Left ventricle myocardium inferior (tissue), 1 donor: ENCODE data around the gene SRCAP. TPM values are rescaled to one million over a fixed set of nuclear protein-coding genes. Genes with fewer than 3 reads are reported as not detected.
A peak's percentile ranks its signal among the peaks of the same experiment; 100 is the strongest.

Experiments used
- DNase-seq: peaks from one replicate; pipeline ENCODE4 v3.0.0-alpha.2; 2020
- H3K27ac ChIP-seq: fragments of 200-600 bp; replicated peaks from 2 replicates; pipeline ENCODE4 v1.8.0; 2021
- H3K27me3 ChIP-seq: fragments of 200-600 bp; 2 replicates; pipeline ENCODE4 v1.8.0; 2021; ENCODE audit warnings: low read depth
- H3K36me3 ChIP-seq: fragments of 200-600 bp; 2 replicates; pipeline ENCODE4 v1.8.0; 2021
- H3K4me1 ChIP-seq: fragments of 200-600 bp; 2 replicates; pipeline ENCODE4 v1.8.0; 2021
- H3K4me3 ChIP-seq: fragments of 200-600 bp; 2 replicates; pipeline ENCODE4 v1.8.0; 2021; ENCODE audit warnings: mild to moderate bottlenecking, moderate library complexity
- H3K9me3 ChIP-seq: fragments of 200-600 bp; replicated peaks from 2 replicates; pipeline ENCODE4 v1.8.0; 2021
- intact Hi-C: fragments of 100-400 bp; cut with micrococcal nuclease; formaldehyde crosslinking; loops from one replicate; pipeline ENCODE4 v1.11.0; 2022
- total RNA-seq: library from RNA; stranded (reverse); fragmentation: NEBNext Ultra II Directional; extraction: Animal tissue kit (Norgen Biotek cat#: 25700); gene quantifications from one replicate; pipeline ENCODE4 v1.2.1, GENCODE V29; 2021
- TF ChIP-seq, protein P1 (sequence below): fragments of 200-600 bp; IDR thresholded peaks from 2 replicates; pipeline ENCODE4 v1.8.0; 2021; ENCODE audit warnings: antibody characterized with exemption, mild to moderate bottlenecking, borderline replicate concordance
- donor health status: DM: no; HTN: yes; CAD: no; lungs with severe emphysema.

Gene SRCAP
- total RNA-seq, 1 donor from 2014 or later: 42.5 TPM

GRCh38 chr16:30660424-30661261 is 38.3 kb upstream of the SRCAP start:
- TF ChIP-seq, protein P1, sequence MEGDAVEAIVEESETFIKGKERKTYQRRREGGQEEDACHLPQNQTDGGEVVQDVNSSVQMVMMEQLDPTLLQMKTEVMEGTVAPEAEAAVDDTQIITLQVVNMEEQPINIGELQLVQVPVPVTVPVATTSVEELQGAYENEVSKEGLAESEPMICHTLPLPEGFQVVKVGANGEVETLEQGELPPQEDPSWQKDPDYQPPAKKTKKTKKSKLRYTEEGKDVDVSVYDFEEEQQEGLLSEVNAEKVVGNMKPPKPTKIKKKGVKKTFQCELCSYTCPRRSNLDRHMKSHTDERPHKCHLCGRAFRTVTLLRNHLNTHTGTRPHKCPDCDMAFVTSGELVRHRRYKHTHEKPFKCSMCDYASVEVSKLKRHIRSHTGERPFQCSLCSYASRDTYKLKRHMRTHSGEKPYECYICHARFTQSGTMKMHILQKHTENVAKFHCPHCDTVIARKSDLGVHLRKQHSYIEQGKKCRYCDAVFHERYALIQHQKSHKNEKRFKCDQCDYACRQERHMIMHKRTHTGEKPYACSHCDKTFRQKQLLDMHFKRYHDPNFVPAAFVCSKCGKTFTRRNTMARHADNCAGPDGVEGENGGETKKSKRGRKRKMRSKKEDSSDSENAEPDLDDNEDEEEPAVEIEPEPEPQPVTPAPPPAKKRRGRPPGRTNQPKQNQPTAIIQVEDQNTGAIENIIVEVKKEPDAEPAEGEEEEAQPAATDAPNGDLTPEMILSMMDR: no peak
- peak overlapping the region; percentile 100 for H3K27ac ChIP-seq
- peaks cover 64% of the 10 kb centered on the region for H3K36me3 ChIP-seq
- no peaks in the 10 kb centered on the region for H3K9me3 ChIP-seq
- H3K4me1 ChIP-seq: peaks cover 72% of the 10 kb centered on the region
- intact Hi-C loops: no loop called here
- peak overlapping the region; percentile 88 for H3K4me3 ChIP-seq
- no peaks in the 10 kb centered on the region for H3K27me3 ChIP-seq
- DNase-seq: no peak

- Histone ChIP-seq H3K27me3 (no peaks in the 10 kb centered on the region), H3K9me3 (no peaks in the 10 kb centered on the region), H3K27ac (no peak overlapping the region), H3K36me3 (peaks cover 71% of the 10 kb centered on the region), H3K4me1 (peaks cover 60% of the 10 kb centered on the region), H3K4me3 (no peak overlapping the region)
- TF ChIP-seq, protein P1: no peak
- DNase-seq: no peak
- intact Hi-C loops: no loop called here
Measured at GRCh38 chr16:30662449-30662848, 36.5 kb upstream of the SRCAP start.

DNA sequence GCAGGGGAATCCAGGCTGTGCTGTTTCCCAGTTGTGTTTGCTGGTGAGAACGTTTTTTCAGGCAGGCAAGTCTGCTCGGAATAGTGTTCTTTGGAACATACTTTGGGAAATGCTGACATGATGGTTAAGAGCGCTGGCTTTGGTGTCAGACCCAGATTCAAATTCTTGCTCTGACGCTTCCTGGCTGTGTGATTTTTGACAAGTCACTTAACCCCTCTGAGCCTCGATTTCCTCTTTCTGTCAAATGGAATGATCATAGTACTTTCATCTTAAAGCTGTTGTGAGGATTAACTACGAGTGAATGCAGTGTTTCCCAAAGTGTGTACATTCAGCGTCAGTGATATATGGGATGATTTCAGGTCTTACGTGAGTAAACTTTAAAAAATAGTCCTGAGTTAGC is 35.9 kb upstream of the SRCAP start:
- no peak overlapping the region for H3K27ac ChIP-seq
- DNase-seq: no peak
- H3K4me1 ChIP-seq: peaks cover 58% of the 10 kb centered on the region
- no peak overlapping the region for H3K4me3 ChIP-seq
- intact Hi-C loops: no loop called here
- H3K27me3 ChIP-seq: no peaks in the 10 kb centered on the region
- TF ChIP-seq, protein P1: no peak
- H3K36me3 ChIP-seq: peaks cover 77% of the 10 kb centered on the region
- no peaks in the 10 kb centered on the region for H3K9me3 ChIP-seq

DNA sequence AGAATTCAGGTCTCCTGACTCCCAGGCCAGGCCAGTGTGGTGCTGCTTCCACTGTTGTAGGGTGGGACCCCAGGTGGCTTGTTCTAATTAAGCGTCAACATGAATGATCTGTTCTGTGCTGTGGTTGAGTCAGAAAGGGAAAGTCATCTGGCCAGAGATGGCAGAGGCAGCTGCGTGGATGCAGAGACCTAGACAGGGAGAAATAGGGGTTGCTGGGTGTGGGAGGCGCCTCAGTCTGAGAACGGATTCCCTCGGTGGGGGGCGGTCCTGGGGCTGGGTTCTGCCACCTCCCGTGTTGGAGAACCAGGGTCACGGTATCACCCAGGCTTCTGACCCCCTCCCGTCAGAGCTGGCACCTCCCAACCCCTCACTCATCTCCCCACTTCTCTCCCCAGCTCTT is 35.2 kb upstream of the SRCAP start:
- TF ChIP-seq, protein P1: no peak
- H3K27me3 ChIP-seq: no peaks in the 10 kb centered on the region
- intact Hi-C loops: no loop called here
- peaks cover 84% of the 10 kb centered on the region for H3K36me3 ChIP-seq
- DNase-seq: no peak
- H3K4me1 ChIP-seq: peaks cover 58% of the 10 kb centered on the region
- no peak overlapping the region for H3K27ac ChIP-seq
- no peak overlapping the region for H3K4me3 ChIP-seq
- no peaks in the 10 kb centered on the region for H3K9me3 ChIP-seq

GRCh38 chr16:30664616-30665109 is 34.3 kb upstream of the SRCAP start:
- intact Hi-C loops: no loop called here
- Histone ChIP-seq H3K4me3 (no peak overlapping the region), H3K4me1 (peaks cover 51% of the 10 kb centered on the region), H3K36me3 (peaks cover 93% of the 10 kb centered on the region), H3K27ac (no peak overlapping the region), H3K9me3 (no peaks in the 10 kb centered on the region), H3K27me3 (no peaks in the 10 kb centered on the region)
- no peak for DNase-seq
- TF ChIP-seq, protein P1: no peak
